GM12864 (cell line): ENCODE measurements around the gene GYPC.
"Not testable (repeated sequence)": the region's sequence is repeated elsewhere in the genome, so short reads cannot be mapped to it uniquely, and the experiment has no call there.

Experiments used
- DNase-seq: peaks from one replicate; pipeline ENCODE4 v3.0.0-alpha.2; 2011; ENCODE audit warnings: low read depth
- H3K4me3 ChIP-seq: 2 replicates; pipeline ENCODE4 v1.5.1; 2011; ENCODE audit warnings: mild to moderate bottlenecking, low read depth, low read length, control low read depth
- TF ChIP-seq, protein P1 (sequence below): IDR thresholded peaks from 2 replicates; pipeline ENCODE4 v1.5.1; 2011; ENCODE audit warnings: low read depth, mild to moderate bottlenecking, moderate library complexity, low read length, control low read depth, inconsistent platforms; ENCODE audit errors: missing control alignments

Gene GYPC

DNA sequence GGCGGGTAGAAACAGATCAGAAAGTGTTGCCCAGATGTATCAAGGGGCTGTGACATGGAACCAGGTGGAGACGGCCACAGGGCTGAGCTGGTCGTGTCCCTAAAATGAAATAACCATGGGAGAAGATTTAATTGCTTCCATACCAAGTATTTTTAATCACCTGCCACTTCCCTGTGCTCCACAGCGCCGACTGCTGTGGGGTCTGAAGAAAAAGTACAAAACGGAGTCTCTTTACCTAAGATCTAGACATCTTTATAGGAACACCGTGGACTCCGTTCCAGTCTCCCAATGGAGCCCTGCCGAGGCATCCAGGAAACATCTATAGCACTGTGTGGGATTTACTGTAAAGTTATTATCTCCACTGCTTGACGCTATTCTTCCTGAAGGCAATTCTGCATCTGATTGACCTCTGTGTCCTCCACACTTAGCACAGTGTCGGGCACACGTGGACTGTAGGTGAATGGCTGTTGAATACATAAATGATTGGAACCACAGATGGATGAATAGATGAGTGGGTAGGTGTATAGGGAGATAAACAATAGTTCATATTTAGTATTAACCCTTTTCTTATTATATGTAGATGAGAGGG lies 21.6 kb upstream of the GYPC start:
- TF ChIP-seq, protein P1, sequence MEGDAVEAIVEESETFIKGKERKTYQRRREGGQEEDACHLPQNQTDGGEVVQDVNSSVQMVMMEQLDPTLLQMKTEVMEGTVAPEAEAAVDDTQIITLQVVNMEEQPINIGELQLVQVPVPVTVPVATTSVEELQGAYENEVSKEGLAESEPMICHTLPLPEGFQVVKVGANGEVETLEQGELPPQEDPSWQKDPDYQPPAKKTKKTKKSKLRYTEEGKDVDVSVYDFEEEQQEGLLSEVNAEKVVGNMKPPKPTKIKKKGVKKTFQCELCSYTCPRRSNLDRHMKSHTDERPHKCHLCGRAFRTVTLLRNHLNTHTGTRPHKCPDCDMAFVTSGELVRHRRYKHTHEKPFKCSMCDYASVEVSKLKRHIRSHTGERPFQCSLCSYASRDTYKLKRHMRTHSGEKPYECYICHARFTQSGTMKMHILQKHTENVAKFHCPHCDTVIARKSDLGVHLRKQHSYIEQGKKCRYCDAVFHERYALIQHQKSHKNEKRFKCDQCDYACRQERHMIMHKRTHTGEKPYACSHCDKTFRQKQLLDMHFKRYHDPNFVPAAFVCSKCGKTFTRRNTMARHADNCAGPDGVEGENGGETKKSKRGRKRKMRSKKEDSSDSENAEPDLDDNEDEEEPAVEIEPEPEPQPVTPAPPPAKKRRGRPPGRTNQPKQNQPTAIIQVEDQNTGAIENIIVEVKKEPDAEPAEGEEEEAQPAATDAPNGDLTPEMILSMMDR: peak; percentile 78
- no peak overlapping the region for H3K4me3 ChIP-seq
- DNase-seq: no peak

DNA sequence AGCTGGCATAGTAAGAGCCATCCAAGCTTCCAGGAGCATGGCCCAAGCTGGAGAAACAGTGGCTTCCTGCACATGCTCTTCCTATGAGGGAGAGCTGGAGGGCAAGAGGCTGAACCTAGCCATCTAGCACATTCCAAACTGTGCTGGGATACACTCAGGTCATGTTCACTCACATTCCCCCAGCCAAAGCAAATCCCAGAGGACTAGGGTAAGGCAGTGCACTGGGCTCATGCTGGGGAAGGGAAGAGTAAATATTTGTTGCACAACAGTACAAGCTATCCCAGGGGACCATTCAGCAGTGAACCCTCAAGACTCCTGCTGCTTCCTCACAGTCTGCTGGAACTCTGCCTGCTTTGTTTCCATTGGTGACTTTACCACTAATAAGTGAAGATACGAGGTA lies 20.7 kb upstream of the GYPC start:
- no peak for DNase-seq
- TF ChIP-seq, protein P1: no peak

DNA sequence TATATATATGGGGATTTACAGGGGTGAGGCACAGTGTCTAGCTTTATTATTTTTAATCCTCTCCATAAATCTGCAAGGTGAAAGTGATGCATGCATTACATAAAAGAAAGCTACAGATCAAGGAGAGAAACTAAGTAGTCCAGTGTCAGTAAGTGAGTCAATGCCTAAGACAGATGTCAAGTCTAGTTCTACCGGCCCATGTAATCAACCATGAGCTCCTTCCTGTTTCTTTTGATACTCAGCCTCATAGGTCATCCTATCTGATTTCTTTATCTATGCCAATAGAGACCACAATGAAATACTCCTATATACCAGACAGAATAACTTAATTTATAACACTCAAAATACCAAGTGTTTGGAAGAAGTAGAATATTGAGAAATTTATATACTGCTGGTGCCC lies 20.2 kb upstream of the GYPC start:
- DNase-seq: no peak
- TF ChIP-seq, protein P1: no peak
- H3K4me3 ChIP-seq: no peak overlapping the region

More for the DNA sequence above, 20.7 kb upstream of the GYPC start:
- H3K4me3 ChIP-seq: no peak overlapping the region

DNA sequence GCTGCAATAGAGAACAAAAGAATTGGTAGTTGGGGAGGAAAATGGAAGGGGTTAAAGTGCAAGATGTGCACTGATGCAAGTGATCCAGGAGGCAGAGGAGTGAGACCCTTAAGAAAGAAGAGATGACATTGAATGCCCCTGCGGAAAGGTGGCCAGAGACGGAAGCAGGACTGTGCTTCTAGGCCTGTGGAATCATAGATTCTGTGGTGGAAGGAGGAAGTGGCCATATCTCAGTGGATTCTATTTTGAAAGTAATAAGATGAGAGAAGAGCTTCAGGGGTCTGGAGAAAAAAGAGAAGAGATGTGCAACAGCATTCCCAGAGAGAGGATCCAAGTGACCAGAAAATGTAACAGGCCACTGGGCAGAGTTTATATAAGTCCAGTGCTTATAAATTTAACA lies 18.6 kb upstream of the GYPC start:
- TF ChIP-seq, protein P1: no peak
- no peak for DNase-seq
- no peak overlapping the region for H3K4me3 ChIP-seq

DNA sequence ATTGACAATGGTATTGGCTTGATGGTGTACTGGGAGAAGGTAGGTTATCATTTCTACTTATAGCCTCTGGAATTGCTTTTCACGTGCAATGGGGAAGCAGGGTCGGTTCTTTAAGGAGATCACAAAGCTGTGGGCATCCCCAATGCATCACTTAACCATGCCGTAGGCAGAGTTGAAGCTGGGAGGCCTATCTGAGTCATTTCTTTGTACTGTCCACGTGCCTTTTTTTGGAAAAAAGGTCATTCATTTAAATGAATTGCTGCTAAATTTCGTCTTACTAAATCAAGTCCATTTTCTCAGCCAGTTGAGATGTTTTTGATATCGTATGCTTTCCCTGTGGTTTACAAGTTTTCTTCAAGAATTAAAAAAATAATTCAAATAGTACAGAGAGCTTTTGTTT lies 17.2 kb upstream of the GYPC start:
- no peak for DNase-seq
- TF ChIP-seq, protein P1: no peak
- H3K4me3 ChIP-seq: no peak overlapping the region

DNA sequence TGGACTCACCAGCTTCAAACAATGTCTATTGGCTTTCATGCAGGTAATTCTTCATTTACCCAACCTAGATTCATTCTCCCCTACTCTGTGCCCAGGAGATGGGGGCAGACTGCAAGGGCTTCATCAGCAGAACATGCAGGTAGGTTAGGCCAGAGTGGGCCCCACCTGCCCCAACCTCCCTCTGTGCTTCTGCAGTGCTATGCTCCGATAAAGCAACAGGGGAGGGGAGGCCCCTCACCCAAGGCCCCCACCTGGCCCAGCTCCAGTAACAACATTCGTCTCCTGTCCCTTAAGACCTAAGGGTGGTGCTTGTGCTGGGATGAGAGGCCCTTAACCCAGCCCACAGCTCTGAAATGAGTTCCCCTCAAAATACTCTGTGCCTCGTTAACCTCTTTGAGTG lies 16.7 kb upstream of the GYPC start:
- H3K4me3 ChIP-seq: no peak overlapping the region
- TF ChIP-seq, protein P1: no peak
- no peak for DNase-seq

DNA sequence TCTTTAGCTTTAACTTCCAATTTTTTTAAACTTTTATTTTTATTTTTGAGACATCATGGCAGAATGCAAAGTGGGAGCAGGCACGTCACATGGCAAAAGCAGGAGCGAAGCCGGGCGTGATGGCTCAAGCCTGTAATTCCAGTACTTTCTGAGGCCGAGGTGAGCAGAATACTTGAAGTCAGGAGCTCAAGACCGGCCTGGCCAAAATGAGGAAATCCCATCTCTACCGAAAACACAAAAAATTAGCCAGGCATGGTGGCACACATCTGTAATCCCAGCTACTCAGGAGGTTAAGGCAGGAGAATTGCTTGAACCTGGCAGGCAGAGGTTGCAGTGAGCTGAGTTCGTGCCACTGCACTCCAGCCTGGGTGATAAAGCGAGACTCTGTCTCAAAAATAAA lies 14.7 kb upstream of the GYPC start:
- DNase-seq, H3K4me3 ChIP-seq: not testable (repeated sequence)
